OCI-LY7 (cell line): ENCODE results near the gene TAF3.

Source experiments
- EZH2phosphoT487 ChIP-seq: fragments of 200-600 bp; sonication (generic); IDR thresholded peaks from 2 replicates; pipeline ENCODE4 v1.6.1; 2018; ENCODE audit warnings: low read depth, borderline replicate concordance, mild to moderate bottlenecking, mixed run types, antibody characterized with exemption, low read length, moderate library complexity, mixed read lengths
- TF ChIP-seq, protein P1 (sequence below): fragments of 200-600 bp; sonication (generic); conservative IDR thresholded peaks from 2 replicates; pipeline ENCODE4 v1.5.1; 2014; ENCODE audit warnings: mild to moderate bottlenecking, antibody characterized with exemption, low read length, moderate library complexity, mixed read lengths

DNA sequence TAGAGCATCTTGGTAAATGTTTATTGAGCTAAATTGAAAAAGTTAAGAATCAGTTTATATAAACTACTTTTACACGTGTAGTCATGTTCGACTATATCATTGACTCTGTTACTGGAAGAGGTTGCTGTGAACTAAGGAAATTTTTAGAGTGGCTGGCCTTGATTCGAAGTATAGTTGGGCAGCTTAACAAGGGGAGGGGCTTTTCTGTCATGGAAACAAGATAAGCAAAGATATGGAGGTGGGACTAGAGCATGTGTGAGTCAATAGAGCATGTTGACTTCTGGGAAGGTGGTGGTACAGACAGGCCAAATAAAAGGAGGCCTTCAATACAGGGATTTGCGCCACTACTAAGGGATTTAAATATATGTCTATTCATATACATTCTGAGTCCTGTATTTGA, 22.7 kb upstream of the TAF3 start:
- TF ChIP-seq, protein P1, sequence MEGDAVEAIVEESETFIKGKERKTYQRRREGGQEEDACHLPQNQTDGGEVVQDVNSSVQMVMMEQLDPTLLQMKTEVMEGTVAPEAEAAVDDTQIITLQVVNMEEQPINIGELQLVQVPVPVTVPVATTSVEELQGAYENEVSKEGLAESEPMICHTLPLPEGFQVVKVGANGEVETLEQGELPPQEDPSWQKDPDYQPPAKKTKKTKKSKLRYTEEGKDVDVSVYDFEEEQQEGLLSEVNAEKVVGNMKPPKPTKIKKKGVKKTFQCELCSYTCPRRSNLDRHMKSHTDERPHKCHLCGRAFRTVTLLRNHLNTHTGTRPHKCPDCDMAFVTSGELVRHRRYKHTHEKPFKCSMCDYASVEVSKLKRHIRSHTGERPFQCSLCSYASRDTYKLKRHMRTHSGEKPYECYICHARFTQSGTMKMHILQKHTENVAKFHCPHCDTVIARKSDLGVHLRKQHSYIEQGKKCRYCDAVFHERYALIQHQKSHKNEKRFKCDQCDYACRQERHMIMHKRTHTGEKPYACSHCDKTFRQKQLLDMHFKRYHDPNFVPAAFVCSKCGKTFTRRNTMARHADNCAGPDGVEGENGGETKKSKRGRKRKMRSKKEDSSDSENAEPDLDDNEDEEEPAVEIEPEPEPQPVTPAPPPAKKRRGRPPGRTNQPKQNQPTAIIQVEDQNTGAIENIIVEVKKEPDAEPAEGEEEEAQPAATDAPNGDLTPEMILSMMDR: no peak
- TF ChIP-seq EZH2phosphoT487: no peak
